Tibial nerve (tissue), 4 donors: ENCODE data around the gene ADCY2. TPM values are rescaled to one million over a fixed set of nuclear protein-coding genes. Genes with fewer than 3 reads are reported as not detected.

ENCODE experiments used
- DNase-seq, 2 donors: peaks; one replicate each; pipeline ENCODE4 v3.0.0-alpha.2; 2019; ENCODE audit warnings: low spot score in 2 of 2
- H3K27ac ChIP-seq, 4 donors: fragments of 200-600 bp; sonication (generic) in 3 of 4; one replicate each; pipeline ENCODE4 v1.5.1; 2017 to 2019; ENCODE audit warnings: mild to moderate bottlenecking in 1 of 4
- H3K27me3 ChIP-seq, 2 donors: fragments of 200-600 bp; sonication (generic) in 1 of 2; one replicate each; pipeline versions ENCODE4 v1.5.1 to v1.6.0; 2017 to 2019
- H3K36me3 ChIP-seq, 3 donors: fragments of 200-600 bp; sonication (generic); one replicate each; pipeline ENCODE4 v1.5.1; 2018 to 2019
- H3K4me1 ChIP-seq, 4 donors: fragments of 200-600 bp; sonication (generic) in 3 of 4; one replicate each; pipeline ENCODE4 v1.5.1; 2017 to 2019
- H3K4me3 ChIP-seq, 4 donors: fragments of 200-600 bp; sonication (generic) in 3 of 4; one replicate each; pipeline ENCODE4 v1.5.1; 2017 to 2019; ENCODE audit warnings: mild to moderate bottlenecking in 1 of 4, moderate library complexity in 1 of 4
- H3K9me3 ChIP-seq, 4 donors: fragments of 200-600 bp; sonication (generic) in 3 of 4; one replicate each; pipeline ENCODE4 v1.5.1; 2017 to 2019
- CTCF ChIP-seq, 5 experiments: fragments of 200-600 bp in 3 of 5; fragments of 450-650 bp in 2 of 5; sonication (generic) in 3 of 5; IDR thresholded peaks; one replicate each; pipeline ENCODE4 v1.5.1; 2016 to 2019; ENCODE audit warnings: antibody characterized with exemption in 5 of 5, mild to moderate bottlenecking in 3 of 5, moderate library complexity in 2 of 5
- EP300 ChIP-seq, 2 donors: sonication (generic); formaldehyde crosslinking; IDR thresholded peaks; one replicate each; pipeline ENCODE4 v1.6.1; 2017; ENCODE audit warnings: antibody characterized with exemption in 2 of 2, mild to moderate bottlenecking in 1 of 2
- POLR2A ChIP-seq, 2 donors: fragments of 450-650 bp; IDR thresholded peaks; one replicate each; pipeline ENCODE4 v1.6.1; 2017; ENCODE audit warnings: antibody characterized with exemption in 2 of 2, mild to moderate bottlenecking in 2 of 2, moderate library complexity in 2 of 2
- WGBS, 2 donors: methylation state at CpG; one replicate each; pipeline ENCODE4 v1.1.5; 2018; 5-methylcytosine and 5-hydroxymethylcytosine counted together
- total RNA-seq, 4 donors: library from RNA; depleted of rRNA; stranded (reverse); fragments of >200 nt; gene quantifications; one replicate each; pipeline ENCODE4 v1.1.0, GENCODE V29; 2016

Gene ADCY2
- total RNA-seq, 4 donors from 2014 or later, result 4.2 to 11.8 (median 10.0) TPM

DNA sequence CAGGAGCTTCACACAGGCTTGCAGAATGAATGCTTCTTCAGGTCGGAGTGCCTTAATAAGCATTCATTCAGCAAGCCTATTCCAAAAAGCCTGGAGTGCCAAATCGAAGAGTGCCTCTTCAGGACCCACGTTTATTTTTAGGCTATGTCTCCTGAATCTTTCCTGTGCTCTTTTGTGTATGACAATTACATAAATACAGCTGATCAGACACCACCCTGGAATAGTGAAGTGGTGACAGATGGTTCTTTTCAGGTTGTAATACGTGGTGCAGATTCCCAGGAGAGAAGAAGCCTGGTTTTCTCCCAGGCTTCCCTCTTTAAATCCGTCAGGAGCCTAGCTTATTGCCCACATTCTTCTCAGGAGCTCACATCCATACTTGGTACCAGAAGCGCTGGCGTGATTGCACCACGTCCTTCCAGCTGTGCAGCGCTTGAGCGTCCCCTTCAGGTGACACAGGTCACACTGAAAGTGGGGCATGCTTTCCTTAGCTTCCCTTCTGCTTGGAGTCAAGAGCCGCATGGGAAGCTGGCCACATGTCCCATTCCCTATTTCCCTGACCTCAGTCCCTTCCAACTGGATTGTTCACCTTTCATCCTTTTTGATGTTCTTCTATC is 123.1 kb downstream of the ADCY2 start:
- TF ChIP-seq EP300 (IDR thresholded peaks at IDR 0.05) (no peak), CTCF (IDR thresholded peaks at IDR 0.05) (no peak), POLR2A (IDR thresholded peaks at IDR 0.05) (no peak)
- H3K27me3 ChIP-seq, result no peaks in the 10 kb centered on the region
- peaks cover 0 to 9% (median 0%) of the 10 kb centered on the region in 3 donors for H3K36me3 ChIP-seq
- H3K4me3 ChIP-seq, result no peak overlapping the region
- H3K4me1 ChIP-seq, result no peaks in the 10 kb centered on the region
- no peaks in the 10 kb centered on the region for H3K9me3 ChIP-seq
- no peak for DNase-seq
- WGBS, 2 donors, result 67 to 71% methylated on average over 11 of the region's 11 CpGs
- no peak overlapping the region for H3K27ac ChIP-seq

- WGBS, 2 donors, result 61 to 68% methylated on average over 5 of the region's 5 CpGs
- DNase-seq, result no peak
Measured at GRCh38 chr5:7519564-7519963, 123.6 kb downstream of the ADCY2 start.

GRCh38 chr5:7529880-7530279 is 133.9 kb downstream of the ADCY2 start:
- Histone ChIP-seq H3K4me3 (no peak overlapping the region), H3K9me3 (no peaks in the 10 kb centered on the region), H3K27me3 (no peaks in the 10 kb centered on the region), H3K36me3 (no peaks in the 10 kb centered on the region), H3K27ac (no peak overlapping the region), H3K4me1 (no peaks in the 10 kb centered on the region)
- TF ChIP-seq EP300 (IDR thresholded peaks at IDR 0.05) (no peak), POLR2A (IDR thresholded peaks at IDR 0.05) (no peak), CTCF (IDR thresholded peaks at IDR 0.05) (no peak)
- DNase-seq, result no peak

More at GRCh38 chr5:7519564-7519963, 123.6 kb downstream of the ADCY2 start:
- H3K4me1 ChIP-seq, result no peaks in the 10 kb centered on the region
- no peaks in the 10 kb centered on the region for H3K27me3 ChIP-seq
- TF ChIP-seq POLR2A (IDR thresholded peaks at IDR 0.05) (no peak), EP300 (IDR thresholded peaks at IDR 0.05) (no peak), CTCF (IDR thresholded peaks at IDR 0.05) (no peak)
- no peaks in the 10 kb centered on the region for H3K9me3 ChIP-seq
- H3K36me3 ChIP-seq, result peaks cover 0 to 9% (median 0%) of the 10 kb centered on the region in 3 donors
- H3K4me3 ChIP-seq, result no peak overlapping the region
- no peak overlapping the region for H3K27ac ChIP-seq

GRCh38 chr5:7533941-7534340 is 138.0 kb downstream of the ADCY2 start:
- TF ChIP-seq EP300 (IDR thresholded peaks at IDR 0.05), result no peak
- TF ChIP-seq POLR2A (IDR thresholded peaks at IDR 0.05), result no peak
- no peak for TF ChIP-seq CTCF (IDR thresholded peaks at IDR 0.05)
- no peaks in the 10 kb centered on the region for H3K27me3 ChIP-seq
- WGBS, 2 donors, result 88 to 90% methylated on average over 1 of the region's 1 CpG
- no peak overlapping the region for H3K27ac ChIP-seq
- H3K4me3 ChIP-seq, result no peak overlapping the region
- H3K9me3 ChIP-seq, result no peaks in the 10 kb centered on the region
- no peaks in the 10 kb centered on the region for H3K36me3 ChIP-seq
- no peak for DNase-seq
- no peaks in the 10 kb centered on the region for H3K4me1 ChIP-seq

GRCh38 chr5:7534505-7534904 is 138.6 kb downstream of the ADCY2 start:
- TF ChIP-seq EP300 (IDR thresholded peaks at IDR 0.05), result no peak
- no peak for TF ChIP-seq POLR2A (IDR thresholded peaks at IDR 0.05)
- no peak for TF ChIP-seq CTCF (IDR thresholded peaks at IDR 0.05)
- Histone ChIP-seq H3K4me3 (no peak overlapping the region), H3K36me3 (no peaks in the 10 kb centered on the region), H3K27me3 (no peaks in the 10 kb centered on the region), H3K4me1 (no peaks in the 10 kb centered on the region), H3K9me3 (no peaks in the 10 kb centered on the region), H3K27ac (no peak overlapping the region)
- DNase-seq, result no peak
- WGBS, 2 donors, result 81 to 88% methylated on average over 3 of the region's 3 CpGs
